PC-3 (cell line): ENCODE measurements around the gene CCDC154.

ENCODE experiments used
- EZH2 ChIP-seq: fragments of 300-600 bp; sonication (generic); IDR thresholded peaks from one replicate; pipeline ENCODE4 v1.6.1; 2017; ENCODE audit warnings: antibody characterized with exemption, mild to moderate bottlenecking, low read length; ENCODE audit not compliant: unreplicated experiment
- EZH2phosphoT487 ChIP-seq: fragments of 300-600 bp; sonication (generic); IDR thresholded peaks from 2 replicates; pipeline ENCODE4 v1.6.1; 2018; ENCODE audit warnings: mild to moderate bottlenecking, antibody characterized with exemption, low read length, borderline replicate concordance
- TF ChIP-seq, protein P1 (sequence below): fragments of 300-600 bp; sonication (generic); conservative IDR thresholded peaks from 2 replicates; pipeline ENCODE4 v1.5.1; 2017; ENCODE audit warnings: antibody characterized with exemption, low read depth, mild to moderate bottlenecking, low read length

DNA sequence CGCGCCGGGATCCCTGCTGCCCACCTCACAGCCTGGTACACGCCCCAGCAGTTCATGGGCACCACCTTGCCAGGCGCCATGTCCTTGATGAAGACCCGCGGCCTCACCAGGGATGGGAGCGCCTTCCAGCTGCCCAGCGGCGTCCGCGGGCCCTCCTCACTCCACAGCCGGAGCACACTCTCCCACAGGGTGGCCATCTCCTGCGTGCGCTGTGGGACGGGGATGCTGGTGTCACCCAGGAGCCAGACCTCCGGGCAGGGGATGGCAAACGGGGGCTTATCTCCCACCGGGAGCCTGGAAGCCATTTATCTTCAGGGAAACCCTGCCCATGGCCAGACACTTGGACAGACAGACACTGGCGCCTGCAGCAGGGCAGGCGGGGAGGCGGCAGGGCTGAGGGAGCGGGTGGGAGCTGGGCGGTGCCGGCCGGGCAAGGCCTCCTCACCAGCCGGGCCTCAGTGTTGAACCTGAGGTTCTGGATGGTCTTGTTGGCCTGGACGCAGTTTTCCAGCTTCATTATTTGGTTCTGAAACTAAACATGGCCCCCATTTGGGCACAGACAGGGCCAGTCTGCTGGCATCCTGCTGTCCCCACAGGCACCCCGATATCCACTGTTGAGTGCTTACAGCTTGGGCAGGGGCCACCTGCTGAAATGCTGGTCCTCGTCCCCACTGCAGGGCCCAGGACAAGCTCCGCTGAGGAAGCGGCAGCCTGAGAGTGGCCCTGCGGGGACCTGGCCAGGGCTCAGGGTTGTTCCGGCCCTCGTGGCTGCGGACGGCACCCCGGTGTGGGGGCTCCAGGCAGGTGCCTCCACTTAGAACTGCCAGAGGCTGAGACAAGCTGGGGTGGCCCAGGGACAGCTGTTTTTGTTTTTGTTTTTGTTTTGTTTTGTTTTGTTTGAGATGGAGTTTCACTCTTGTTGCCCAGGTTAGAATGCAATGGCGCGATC lies 9.4 kb downstream of the CCDC154 start:
- TF ChIP-seq, protein P1, sequence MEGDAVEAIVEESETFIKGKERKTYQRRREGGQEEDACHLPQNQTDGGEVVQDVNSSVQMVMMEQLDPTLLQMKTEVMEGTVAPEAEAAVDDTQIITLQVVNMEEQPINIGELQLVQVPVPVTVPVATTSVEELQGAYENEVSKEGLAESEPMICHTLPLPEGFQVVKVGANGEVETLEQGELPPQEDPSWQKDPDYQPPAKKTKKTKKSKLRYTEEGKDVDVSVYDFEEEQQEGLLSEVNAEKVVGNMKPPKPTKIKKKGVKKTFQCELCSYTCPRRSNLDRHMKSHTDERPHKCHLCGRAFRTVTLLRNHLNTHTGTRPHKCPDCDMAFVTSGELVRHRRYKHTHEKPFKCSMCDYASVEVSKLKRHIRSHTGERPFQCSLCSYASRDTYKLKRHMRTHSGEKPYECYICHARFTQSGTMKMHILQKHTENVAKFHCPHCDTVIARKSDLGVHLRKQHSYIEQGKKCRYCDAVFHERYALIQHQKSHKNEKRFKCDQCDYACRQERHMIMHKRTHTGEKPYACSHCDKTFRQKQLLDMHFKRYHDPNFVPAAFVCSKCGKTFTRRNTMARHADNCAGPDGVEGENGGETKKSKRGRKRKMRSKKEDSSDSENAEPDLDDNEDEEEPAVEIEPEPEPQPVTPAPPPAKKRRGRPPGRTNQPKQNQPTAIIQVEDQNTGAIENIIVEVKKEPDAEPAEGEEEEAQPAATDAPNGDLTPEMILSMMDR: no peak
- no peak for TF ChIP-seq EZH2
- no peak for TF ChIP-seq EZH2phosphoT487
